Measurements from ENCODE around the gene UGT2B11.
"Not testable (repeated sequence)": the region's sequence is repeated elsewhere in the genome, so short reads cannot be mapped to it uniquely, and the experiment has no call there.

UGT2B11 gene

GRCh38 chr4:69214716-69215115 is at the start of gene UGT2B11:
Gene UGT2B11, minus strand, starts transcription at chr4:69214748. Its CDS starts 26 bp downstream, at chr4:69214722.
- no peak for DNase-seq (ENCODE audit: low read depth in 1 of 2, low spot score in 1 of 2)

- DNase-seq (ENCODE audit: low read depth in 1 of 2, low spot score in 1 of 2), result not testable (repeated sequence)
Observed at GRCh38 chr4:69253147-69253772, 38.7 kb upstream of the UGT2B11 start.

- DNase-seq (ENCODE audit: low read depth in 1 of 2, low spot score in 1 of 2), result not testable (repeated sequence)
Observed at GRCh38 chr4:69250884-69251283, 36.3 kb upstream of the UGT2B11 start.

GRCh38 chr4:69242562-69243240 is 28.2 kb upstream of the UGT2B11 start:
- not testable (repeated sequence) for DNase-seq (ENCODE audit: low read depth in 1 of 2, low spot score in 1 of 2)

GRCh38 chr4:69241746-69242145 is 27.2 kb upstream of the UGT2B11 start:
- not testable (repeated sequence) for DNase-seq (ENCODE audit: low read depth in 1 of 2, low spot score in 1 of 2)

- not testable (repeated sequence) for DNase-seq (ENCODE audit: low read depth in 1 of 2, low spot score in 1 of 2)
Observed at GRCh38 chr4:69240787-69241186, 26.2 kb upstream of the UGT2B11 start.

GRCh38 chr4:69239557-69240168 is 25.1 kb upstream of the UGT2B11 start:
- DNase-seq (ENCODE audit: low read depth in 1 of 2, low spot score in 1 of 2), result no peak

GRCh38 chr4:69239092-69239491 is 24.5 kb upstream of the UGT2B11 start:
- DNase-seq (ENCODE audit: low read depth in 1 of 2, low spot score in 1 of 2), result no peak

GRCh38 chr4:69224891-69225290 is 10.3 kb upstream of the UGT2B11 start:
- DNase-seq (ENCODE audit: low read depth in 1 of 2, low spot score in 1 of 2), result no peak

GRCh38 chr4:69223277-69223676 is 8.7 kb upstream of the UGT2B11 start:
- DNase-seq (ENCODE audit: low read depth in 1 of 2, low spot score in 1 of 2), result not testable (repeated sequence)

GRCh38 chr4:69218491-69218890 is 3.9 kb upstream of the UGT2B11 start:
- DNase-seq (ENCODE audit: low read depth in 1 of 2, low spot score in 1 of 2), result not testable (repeated sequence)

GRCh38 chr4:69210911-69211310 is 3.6 kb downstream of the UGT2B11 start:
- DNase-seq (ENCODE audit: low read depth in 1 of 2, low spot score in 1 of 2), result no peak

- DNase-seq (ENCODE audit: low read depth in 1 of 2, low spot score in 1 of 2), result not testable (repeated sequence)
Observed at GRCh38 chr4:69198506-69198905, 16.0 kb downstream of the UGT2B11 start.

- no peak for DNase-seq (ENCODE audit: low read depth in 1 of 2, low spot score in 1 of 2)
Observed at GRCh38 chr4:69196209-69196965, 18.2 kb downstream of the UGT2B11 start.

- DNase-seq (ENCODE audit: low read depth in 1 of 2, low spot score in 1 of 2), result no peak
Observed at GRCh38 chr4:69194166-69194565, 20.4 kb downstream of the UGT2B11 start.

- not testable (repeated sequence) for DNase-seq (ENCODE audit: low read depth in 1 of 2, low spot score in 1 of 2)
Observed at GRCh38 chr4:69191905-69192304, 22.6 kb downstream of the UGT2B11 start.

- not testable (repeated sequence) for DNase-seq (ENCODE audit: low read depth in 1 of 2, low spot score in 1 of 2)
Observed at GRCh38 chr4:69190621-69191020, 23.9 kb downstream of the UGT2B11 start.

GRCh38 chr4:69181519-69182169 is 32.9 kb downstream of the UGT2B11 start:
- not testable (repeated sequence) for DNase-seq (ENCODE audit: low read depth in 1 of 2, low spot score in 1 of 2)

- DNase-seq (ENCODE audit: low read depth in 1 of 2, low spot score in 1 of 2), result not testable (repeated sequence)
Observed at GRCh38 chr4:69179817-69180216, 34.7 kb downstream of the UGT2B11 start.

GRCh38 chr4:69178751-69179205 is 35.8 kb downstream of the UGT2B11 start:
- DNase-seq (ENCODE audit: low read depth in 1 of 2, low spot score in 1 of 2), result not testable (repeated sequence)

All from activated T-helper 1 cell treated with anti-CD3 and anti-CD28 coated beads, Interleukin-2, amount 50 U/mL, for 16 hours (primary cell).